Neutrophil (primary cell): ENCODE measurements around the gene FOXA3.

ENCODE experiments used
- H3K27ac ChIP-seq: fragments of 200-600 bp; sonication (generic); 2 replicates; pipeline ENCODE4 v1.5.1; 2016; ENCODE audit warnings: mild to moderate bottlenecking, moderate library complexity
- H3K27me3 ChIP-seq: fragments of 200-600 bp; sonication (generic); 2 replicates; pipeline ENCODE4 v1.6.0; 2016; ENCODE audit warnings: mild to moderate bottlenecking
- H3K36me3 ChIP-seq: fragments of 200-600 bp; sonication (generic); 2 replicates; pipeline ENCODE4 v1.5.1; 2017
- H3K4me1 ChIP-seq, 2 experiments: fragments of 200-600 bp in 1 of 2; sonication (generic) in 1 of 2; 1 replicate in 1 of 2; 2 replicates in 1 of 2; pipeline versions ENCODE4 v1.5.1 to v1.6.1; 2013 to 2016; ENCODE audit warnings: low read depth in 1 of 2, low read length in 1 of 2, mild to moderate bottlenecking in 1 of 2, moderate library complexity in 1 of 2; ENCODE audit not compliant: control insufficient read depth in 1 of 2, insufficient read depth in 1 of 2
- H3K4me3 ChIP-seq, 2 experiments: fragments of 200-600 bp in 1 of 2; sonication (generic) in 1 of 2; 1 replicate in 1 of 2; 2 replicates in 1 of 2; pipeline ENCODE4 v1.5.1; 2013 to 2016; ENCODE audit warnings: low read depth in 1 of 2, low read length in 1 of 2, mild to moderate bottlenecking in 1 of 2, moderate library complexity in 1 of 2
- H3K9me3 ChIP-seq: fragments of 200-600 bp; sonication (generic); 2 replicates; pipeline ENCODE4 v1.5.1; 2016
- TF ChIP-seq, protein P1 (sequence below): fragments of 200-600 bp; sonication (generic); IDR thresholded peaks from 2 replicates; pipeline ENCODE4 v1.5.1; 2016; ENCODE audit warnings: antibody characterized with exemption

FOXA3 gene

DNA sequence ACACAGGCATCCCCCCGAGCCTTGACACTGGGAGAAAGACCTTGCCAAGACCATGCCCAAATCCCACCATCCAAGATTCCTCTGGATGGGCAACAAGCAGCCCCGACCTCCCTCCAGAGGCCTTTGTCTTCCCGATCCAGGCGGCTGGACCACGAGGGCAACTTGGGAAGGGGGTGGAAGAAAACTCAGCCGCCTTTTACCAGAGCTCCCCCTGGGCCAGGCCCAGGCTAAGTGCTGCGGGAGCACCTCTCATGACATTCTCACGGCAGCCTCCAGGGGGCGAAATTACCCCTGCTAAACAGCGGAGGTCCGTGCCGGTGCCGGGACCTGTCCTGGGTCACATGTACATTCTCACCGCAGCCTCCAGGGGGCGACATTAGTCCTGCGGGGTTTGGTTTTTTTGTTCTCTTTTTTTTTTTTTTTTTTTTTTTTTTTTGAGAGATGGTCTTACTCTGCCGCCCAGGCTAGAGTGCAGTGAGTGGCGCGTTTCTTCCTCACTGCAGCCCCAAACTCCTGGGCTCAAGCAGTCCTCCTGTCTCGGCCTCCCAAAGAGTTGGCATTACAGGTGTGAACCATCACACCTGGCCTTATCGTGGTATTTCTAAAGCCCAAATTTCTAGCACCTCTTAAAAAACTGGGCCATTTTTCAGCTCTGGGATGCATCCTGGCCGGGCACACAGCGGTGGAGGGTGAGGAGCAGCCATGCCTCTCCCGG lies 47.0 kb upstream of the FOXA3 start:
- H3K27ac ChIP-seq = no peak overlapping the region
- no peaks in the 10 kb centered on the region for H3K9me3 ChIP-seq
- H3K36me3 ChIP-seq = peaks cover 36% of the 10 kb centered on the region
- TF ChIP-seq, protein P1, sequence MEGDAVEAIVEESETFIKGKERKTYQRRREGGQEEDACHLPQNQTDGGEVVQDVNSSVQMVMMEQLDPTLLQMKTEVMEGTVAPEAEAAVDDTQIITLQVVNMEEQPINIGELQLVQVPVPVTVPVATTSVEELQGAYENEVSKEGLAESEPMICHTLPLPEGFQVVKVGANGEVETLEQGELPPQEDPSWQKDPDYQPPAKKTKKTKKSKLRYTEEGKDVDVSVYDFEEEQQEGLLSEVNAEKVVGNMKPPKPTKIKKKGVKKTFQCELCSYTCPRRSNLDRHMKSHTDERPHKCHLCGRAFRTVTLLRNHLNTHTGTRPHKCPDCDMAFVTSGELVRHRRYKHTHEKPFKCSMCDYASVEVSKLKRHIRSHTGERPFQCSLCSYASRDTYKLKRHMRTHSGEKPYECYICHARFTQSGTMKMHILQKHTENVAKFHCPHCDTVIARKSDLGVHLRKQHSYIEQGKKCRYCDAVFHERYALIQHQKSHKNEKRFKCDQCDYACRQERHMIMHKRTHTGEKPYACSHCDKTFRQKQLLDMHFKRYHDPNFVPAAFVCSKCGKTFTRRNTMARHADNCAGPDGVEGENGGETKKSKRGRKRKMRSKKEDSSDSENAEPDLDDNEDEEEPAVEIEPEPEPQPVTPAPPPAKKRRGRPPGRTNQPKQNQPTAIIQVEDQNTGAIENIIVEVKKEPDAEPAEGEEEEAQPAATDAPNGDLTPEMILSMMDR = peak; percentile 95
- H3K4me1 ChIP-seq = peaks cover 0 to 4% of the 10 kb centered on the region in 2 experiments
- no peak overlapping the region for H3K4me3 ChIP-seq
- peaks cover 46% of the 10 kb centered on the region for H3K27me3 ChIP-seq

DNA sequence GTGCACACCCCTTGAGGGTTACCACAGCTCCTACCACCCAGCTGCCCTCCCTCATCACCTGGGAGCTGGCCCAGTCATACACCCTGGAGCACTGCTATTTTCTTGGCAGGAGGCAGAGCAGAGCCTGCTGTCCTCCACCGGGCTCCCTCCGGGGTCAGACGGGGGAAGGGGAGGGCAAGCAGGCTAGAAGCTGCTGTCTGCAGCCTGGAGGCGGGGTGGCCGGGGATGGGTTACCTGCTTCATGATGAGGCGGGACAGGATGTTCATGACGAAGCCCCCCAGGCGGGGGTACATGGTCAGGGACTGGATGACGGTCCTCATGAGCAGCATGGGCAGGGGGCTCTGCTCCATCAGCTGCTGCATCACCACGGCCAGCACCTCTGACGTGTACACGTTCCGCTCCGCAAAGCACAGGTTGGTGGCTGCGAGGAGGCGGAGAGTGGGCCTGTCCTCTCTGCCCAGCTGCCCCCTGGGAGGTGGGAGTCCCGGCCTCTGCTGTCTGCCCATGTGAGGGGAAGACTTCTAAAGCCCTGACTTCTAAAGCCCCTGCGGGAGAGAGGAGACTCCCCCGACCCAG lies 46.3 kb upstream of the FOXA3 start:
- Histone ChIP-seq H3K9me3 (no peaks in the 10 kb centered on the region), H3K36me3 (peaks cover 42% of the 10 kb centered on the region), H3K27ac (no peak overlapping the region), H3K4me3 (no peak overlapping the region), H3K4me1 (peaks cover 0 to 4% of the 10 kb centered on the region in 2 experiments), H3K27me3 (peaks cover 40% of the 10 kb centered on the region)
- TF ChIP-seq, protein P1 = no peak

DNA sequence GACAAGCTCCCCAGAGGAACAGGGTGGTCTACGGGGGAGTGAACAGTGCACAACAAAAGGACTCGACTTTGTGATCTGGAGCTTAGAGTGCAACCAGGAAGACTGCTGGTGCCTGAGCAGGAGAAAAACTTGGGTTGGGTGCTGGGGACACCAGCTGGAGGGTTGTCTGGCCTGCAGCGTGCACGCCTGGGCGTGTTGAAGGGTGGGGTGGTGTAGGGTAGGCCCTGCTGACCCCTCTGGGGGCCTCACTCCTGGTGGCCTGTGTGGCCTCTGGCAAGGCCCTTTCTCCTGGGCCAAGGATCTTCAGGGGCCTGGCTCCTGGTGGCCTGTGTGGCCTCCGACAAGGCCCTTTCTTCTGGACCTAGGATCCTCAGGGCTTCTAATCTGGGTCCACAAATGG lies 44.4 kb upstream of the FOXA3 start:
- Histone ChIP-seq H3K9me3 (no peaks in the 10 kb centered on the region), H3K27me3 (peaks cover 20% of the 10 kb centered on the region), H3K4me1 (peaks cover 0 to 4% of the 10 kb centered on the region in 2 experiments), H3K27ac (no peak overlapping the region), H3K4me3 (no peak overlapping the region), H3K36me3 (peaks cover 62% of the 10 kb centered on the region)
- TF ChIP-seq, protein P1 = no peak

DNA sequence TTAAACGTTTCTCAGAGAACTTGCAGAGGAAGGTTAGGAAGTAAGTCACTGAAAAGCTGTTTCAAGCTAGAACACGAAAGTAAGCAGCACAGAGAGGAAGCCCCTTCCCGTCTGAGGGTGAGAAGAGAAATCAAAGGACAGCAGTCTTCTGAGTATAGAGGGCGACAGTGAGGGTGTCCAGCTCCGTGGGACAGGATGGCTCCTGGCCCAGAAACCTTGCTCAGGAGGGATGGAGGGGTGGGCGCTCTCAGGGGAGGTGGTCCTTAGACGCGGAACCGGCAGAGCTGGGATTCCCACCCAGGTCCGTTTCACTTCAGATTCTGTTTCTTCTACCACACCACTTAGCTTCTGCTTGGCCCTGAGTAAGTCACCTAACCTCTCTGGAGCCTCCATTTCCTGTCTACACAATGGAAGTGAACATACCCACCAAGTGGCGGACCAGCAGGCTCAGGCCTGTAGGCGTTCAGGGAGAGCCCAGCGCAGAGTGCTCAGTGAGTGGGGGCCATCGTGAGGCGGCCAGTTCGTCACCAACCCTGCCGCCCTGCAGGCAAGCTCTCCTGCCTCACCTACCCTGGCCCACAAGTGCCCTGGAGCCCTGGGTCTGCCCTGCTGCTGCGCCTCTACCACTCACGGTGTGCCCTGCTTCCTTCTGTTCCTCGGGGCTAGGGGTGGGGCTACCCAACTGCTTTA lies 43.6 kb upstream of the FOXA3 start:
- TF ChIP-seq, protein P1 = no peak
- H3K36me3 ChIP-seq = peaks cover 70% of the 10 kb centered on the region
- peaks cover 0 to 4% of the 10 kb centered on the region in 2 experiments for H3K4me1 ChIP-seq

DNA sequence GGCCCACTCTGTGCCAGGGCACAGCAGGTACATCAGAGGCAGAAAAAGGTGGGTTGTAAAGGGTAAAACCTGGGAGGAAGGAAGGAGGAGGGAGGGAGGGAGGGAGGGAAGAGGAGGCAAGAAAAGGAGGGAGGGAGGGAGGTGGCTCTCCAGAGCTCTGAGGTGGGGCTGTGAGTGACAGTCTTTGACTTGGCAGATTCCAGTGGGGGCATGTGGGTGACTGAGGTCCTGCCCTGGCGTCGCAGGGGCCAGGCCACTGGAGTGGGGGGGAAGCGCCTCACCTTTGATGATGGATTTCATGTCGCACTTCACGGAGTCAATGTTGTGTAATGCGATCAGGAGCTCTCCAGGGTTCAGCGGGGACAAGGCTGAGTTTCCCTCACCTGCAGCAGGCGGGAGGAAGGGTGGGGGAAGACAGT lies 43.0 kb upstream of the FOXA3 start:
- H3K27ac ChIP-seq = no peak overlapping the region
- TF ChIP-seq, protein P1 = no peak

More for the DNA sequence above, 43.6 kb upstream of the FOXA3 start:
- Histone ChIP-seq H3K27ac (no peak overlapping the region), H3K27me3 (peaks cover 12% of the 10 kb centered on the region), H3K4me3 (no peak overlapping the region), H3K9me3 (no peaks in the 10 kb centered on the region)

More for the DNA sequence above, 43.0 kb upstream of the FOXA3 start:
- Histone ChIP-seq H3K4me1 (no peaks in the 10 kb centered on the region), H3K36me3 (peaks cover 75% of the 10 kb centered on the region), H3K4me3 (no peak overlapping the region), H3K9me3 (no peaks in the 10 kb centered on the region), H3K27me3 (peaks cover 7% of the 10 kb centered on the region)
